RWPE1 (cell line): ENCODE measurements around the gene DCLK2.

Experiments
- CTCF ChIA-PET: fragments of 350-600 bp; sonication (Branson Sonifier 250); formaldehyde crosslinking; extraction: SDS; loops from one replicate; lab custom pipeline; 2021; lab: Yijun Ruan, JAX
- POLR2A ChIA-PET: fragments of 400-600 bp; formaldehyde crosslinking; extraction: SDS; loops from one replicate; lab custom pipeline; 2020; ENCODE audit warnings: antibody characterized with exemption; ENCODE audit not compliant: low non-redundant PET; lab: Yijun Ruan, JAX
- DNase-seq: peaks from one replicate; pipeline ENCODE4 v3.0.0; 2012; ENCODE audit warnings: low spot score
- H3K27ac ChIP-seq: fragments of 450-650 bp; 2 replicates; pipeline ENCODE4 v1.5.1; 2017
- CTCF ChIP-seq: fragments of 450-650 bp; conservative IDR thresholded peaks from 2 replicates; pipeline ENCODE4 v1.5.1; 2017; ENCODE audit warnings: low read depth, mild to moderate bottlenecking

Gene DCLK2

GRCh38 chr4:150212927-150213326 is 134.7 kb downstream of the DCLK2 start:
- no peak overlapping the region for H3K27ac ChIP-seq
- DNase-seq: peak; percentile 24
- ChIA-PET POLR2A (no interaction called here), CTCF (no interaction called here)
- no peak for TF ChIP-seq CTCF

- H3K27ac ChIP-seq: no peak overlapping the region
- DNase-seq: peak; percentile 41
- CTCF ChIA-PET: interaction anchor here (0.7 kb wide), 1 partner anchor 27 kb away, joined by 3 read pairs; no protein-coding TSS in a partner anchor
- POLR2A ChIA-PET: no interaction called here
- no peak for TF ChIP-seq CTCF
These were observed 137.4 kb downstream of the DCLK2 start for GRCh38 chr4:150215601-150216000.

- H3K27ac ChIP-seq: no peak overlapping the region
- TF ChIP-seq CTCF: no peak
- ChIA-PET CTCF (interaction anchor here (1.1 to 1.5 kb wide), 6 partner anchors 10 to 238 kb away, joined by 3 to 4 read pairs (median 3); no protein-coding TSS in a partner anchor), POLR2A (no interaction called here)
- no peak for DNase-seq
These were observed 138.5 kb downstream of the DCLK2 start for GRCh38 chr4:150216726-150217125.

GRCh38 chr4:150217192-150217591 is 138.9 kb downstream of the DCLK2 start:
- peak; percentile 13 for DNase-seq
- peak; percentile 61 for TF ChIP-seq CTCF
- ChIA-PET CTCF (interaction anchor here (1.0 to 1.5 kb wide), 7 partner anchors 10 to 238 kb away, joined by 3 to 4 read pairs (median 3); no protein-coding TSS in a partner anchor), POLR2A (no interaction called here)
- H3K27ac ChIP-seq: no peak overlapping the region

GRCh38 chr4:150217808-150218207 is 139.6 kb downstream of the DCLK2 start:
- CTCF ChIA-PET: interaction anchor here (0.7 to 1.5 kb wide), 7 partner anchors 9 to 239 kb away, joined by 3 to 5 read pairs (median 3); no protein-coding TSS in a partner anchor
- no peak overlapping the region for H3K27ac ChIP-seq
- POLR2A ChIA-PET: no interaction called here
- TF ChIP-seq CTCF: no peak
- DNase-seq: no peak

GRCh38 chr4:150218447-150218846 is 140.2 kb downstream of the DCLK2 start:
- ChIA-PET POLR2A (no interaction called here), CTCF (interaction anchor here (0.6 to 1.5 kb wide), 3 partner anchors 222 to 232 kb away, joined by 3 to 4 read pairs (median 3); no protein-coding TSS in a partner anchor)
- no peak for TF ChIP-seq CTCF
- DNase-seq: no peak
- no peak overlapping the region for H3K27ac ChIP-seq
